Activated CD8-positive, alpha-beta memory T cell treated with anti-CD3 and anti-CD28 coated beads for 4 hours (primary cell): ENCODE results near the gene C1orf53.

Experiments used
- DNase-seq, 2 donors: peaks; one replicate each; pipeline ENCODE4 v3.0.0-alpha.2; 2020; ENCODE audit warnings: low read depth in 2 of 2

The C1orf53 gene

DNA sequence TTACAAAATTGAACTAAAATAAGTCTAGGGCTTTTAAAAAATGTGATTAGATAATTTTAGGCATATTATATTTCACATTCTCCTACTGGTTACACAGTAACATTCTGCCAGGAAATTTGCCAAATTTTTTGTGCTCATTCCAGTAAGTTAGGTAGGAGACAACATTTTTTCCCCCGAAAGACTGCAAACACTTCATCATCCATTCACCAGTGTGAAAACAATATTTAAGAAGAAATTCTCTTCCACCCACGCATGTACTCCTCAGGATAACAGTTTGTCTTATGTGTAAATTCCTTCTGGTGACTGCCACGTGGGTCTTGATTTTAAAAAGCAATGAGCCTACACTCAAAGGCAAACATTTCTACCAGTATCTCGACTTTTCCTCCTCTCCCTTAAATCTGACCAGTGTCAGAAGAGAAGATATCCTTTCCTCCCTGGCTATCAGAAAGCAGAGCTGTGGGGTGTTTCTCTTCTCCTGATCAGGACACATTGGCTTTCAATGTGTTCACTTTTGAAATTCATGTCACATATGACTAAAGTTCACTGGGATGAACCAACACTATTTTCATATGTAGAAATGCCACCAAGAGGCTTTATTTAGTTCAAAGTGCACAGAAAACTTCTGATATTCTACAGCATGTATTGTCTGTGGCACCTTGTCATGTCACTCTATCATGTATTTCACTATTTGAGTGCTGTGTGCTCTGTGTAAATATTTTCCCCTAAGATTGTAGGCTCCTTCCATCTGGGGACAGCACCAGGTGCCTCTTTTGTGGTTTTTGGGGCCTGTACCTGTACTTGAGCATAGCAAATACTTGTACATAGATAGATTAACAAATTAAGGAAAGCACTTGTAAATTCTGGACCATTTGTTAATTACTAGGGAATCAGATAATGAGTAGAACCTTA is 53.3 kb downstream of the C1orf53 start:
- DNase-seq, result no peak
